NCI-H1436 (cell line): ENCODE results near the gene AIF1L.

ENCODE experiments used
- DNase-seq: peaks from one replicate; lab custom pipeline; 2025; lab: John Stamatoyannopoulos, UW

The AIF1L gene

GRCh38 chr9:131167936-131168335 is 71.6 kb downstream of the AIF1L start:
- DNase-seq = no peak

GRCh38 chr9:131169563-131170240 is 73.4 kb downstream of the AIF1L start:
- DNase-seq = no peak
